Liver (tissue), 9 donors: Measurements from ENCODE around the gene CD300LD. TPM values are rescaled to one million over a fixed set of nuclear protein-coding genes. Genes with fewer than 3 reads are reported as not detected.

ENCODE experiments used
- DNase-seq: peaks from one replicate; pipeline ENCODE4 v3.0.0-alpha.2; 2017; ENCODE audit warnings: low spot score
- H3K27ac ChIP-seq, 2 donors: one replicate each; pipeline ENCODE4 v1.7.0; 2013; ENCODE audit warnings: inconsistent platforms in 2 of 2, low read length in 2 of 2, control low read depth in 1 of 2, low read depth in 1 of 2, mild to moderate bottlenecking in 1 of 2
- H3K27me3 ChIP-seq, 4 donors: one replicate each; pipeline versions ENCODE4 v1.6.1 to v1.7.0; 2013; ENCODE audit warnings: low read length in 3 of 4, inconsistent platforms in 1 of 4, mild to moderate bottlenecking in 1 of 4, moderate library complexity in 1 of 4; ENCODE audit not compliant: control insufficient read depth in 4 of 4, insufficient read depth in 4 of 4
- H3K36me3 ChIP-seq, 4 donors: one replicate each; pipeline versions ENCODE4 v1.6.1 to v1.7.0; 2013; ENCODE audit warnings: low read length in 3 of 4, mild to moderate bottlenecking in 3 of 4, low read depth in 1 of 4, moderate library complexity in 1 of 4; ENCODE audit not compliant: control insufficient read depth in 4 of 4, insufficient read depth in 3 of 4
- H3K4me1 ChIP-seq, 4 donors: one replicate each; pipeline versions ENCODE4 v1.6.1 to v1.7.0; 2013; ENCODE audit warnings: low read length in 3 of 4, mild to moderate bottlenecking in 3 of 4, moderate library complexity in 1 of 4; ENCODE audit not compliant: control insufficient read depth in 4 of 4, insufficient read depth in 4 of 4
- H3K4me3 ChIP-seq, 3 donors: one replicate each; pipeline versions ENCODE4 v1.6.1 to v1.7.0; 2013; ENCODE audit warnings: low read length in 3 of 3, control low read depth in 1 of 3, low read depth in 1 of 3, mild to moderate bottlenecking in 1 of 3
- H3K9ac ChIP-seq, 2 donors: one replicate each; pipeline ENCODE4 v1.7.0; 2013; ENCODE audit warnings: low read length in 2 of 2, mild to moderate bottlenecking in 2 of 2, moderate library complexity in 2 of 2, control low read depth in 1 of 2, low read depth in 1 of 2
- H3K9me3 ChIP-seq, 4 donors: one replicate each; pipeline versions ENCODE4 v1.6.1 to v1.7.0; 2013; ENCODE audit warnings: low read length in 3 of 4; ENCODE audit not compliant: control insufficient read depth in 4 of 4
- ATF3 ChIP-seq: IDR thresholded peaks from 2 replicates; pipeline ENCODE4 v1.6.1; 2016; ENCODE audit warnings: antibody characterized with exemption
- EGR1 ChIP-seq, 2 donors: IDR thresholded peaks; 2 replicates each; pipeline ENCODE4 v1.6.1; 2016 to 2018; ENCODE audit warnings: antibody characterized with exemption in 2 of 2, low read depth in 2 of 2
- GABPA ChIP-seq, 2 donors: IDR thresholded peaks in 1 of 2; conservative IDR thresholded peaks in 1 of 2; 2 replicates each; pipeline ENCODE4 v1.6.1; 2016; ENCODE audit warnings: antibody characterized with exemption in 2 of 2, mild to moderate bottlenecking in 1 of 2, moderate library complexity in 1 of 2
- HNF4G ChIP-seq: IDR thresholded peaks from 2 replicates; pipeline ENCODE4 v1.6.1; 2016; ENCODE audit warnings: antibody characterized with exemption
- NR2F2 ChIP-seq: IDR thresholded peaks from 2 replicates; pipeline ENCODE4 v1.6.1; 2016; ENCODE audit warnings: antibody characterized with exemption
- REST ChIP-seq: IDR thresholded peaks from 2 replicates; pipeline ENCODE4 v1.6.1; 2016; ENCODE audit warnings: antibody characterized with exemption, mild to moderate bottlenecking
- RXRA ChIP-seq, 2 donors: IDR thresholded peaks; 2 replicates each; pipeline ENCODE4 v1.6.1; 2017 to 2018; ENCODE audit warnings: antibody characterized with exemption in 2 of 2, mild to moderate bottlenecking in 1 of 2
- SP1 ChIP-seq: IDR thresholded peaks from 2 replicates; pipeline ENCODE4 v1.6.1; 2018; ENCODE audit warnings: antibody characterized with exemption, mild to moderate bottlenecking
- TAF1 ChIP-seq: conservative IDR thresholded peaks from 2 replicates; pipeline ENCODE4 v1.6.1; 2016; ENCODE audit warnings: antibody characterized with exemption, mild to moderate bottlenecking
- WGBS: extraction: QIAGEN DNeasy Blood & Tissue Kit; methylation state at CpG from one replicate; pipeline ENCODE4 v1.1.7; 2013; 5-methylcytosine and 5-hydroxymethylcytosine counted together
- polyA plus RNA-seq, 2 donors: library from polyadenylated mRNA; stranded (reverse) in 1 of 2; unstranded in 1 of 2; fragments of 200-250 nt in 1 of 2; fragments of >200 nt in 1 of 2; fragmentation: Nextera tagmentation in 1 of 2; extraction: Ambion mirVana in 1 of 2; gene quantifications; one replicate each; pipeline versions ENCODE4 v1.2.1 to v1.2.3, GENCODE V29; 2013 to 2015
- total RNA-seq, 2 donors: library from RNA; depleted of rRNA; stranded (reverse); fragments of >200 nt; gene quantifications; one replicate each; pipeline ENCODE4 v1.2.3, GENCODE V29; 2014
- donor health status: healthy.
- donor health status: healthy.
- donor health status: healthy.
- donor health status: healthy.
- donor health status: healthy.

CD300LD gene
- total and polyA plus RNA-seq, 4 donors: 0.08 TPM; not detected in 3

- no peak for TF ChIP-seq RXRA (IDR thresholded peaks at IDR 0.05)
- TF ChIP-seq SP1: no peak
- TF ChIP-seq NR2F2: no peak
These were observed 42.7 kb downstream of the CD300LD start for GRCh38 chr17:74549343-74549742.

GRCh38 chr17:74547736-74548135 is 44.3 kb downstream of the CD300LD start:
- no peaks in the 10 kb centered on the region for H3K9me3 ChIP-seq
- no peak for DNase-seq
- peaks cover 0 to 4% (median 0%) of the 10 kb centered on the region in 4 donors for H3K4me1 ChIP-seq
- WGBS: 81% methylated on average over 3 of the region's 3 CpGs
- TF ChIP-seq HNF4G (no peak), REST (no peak), GABPA (IDR thresholded peaks at IDR 0.05 in 1 of 2, conservative IDR thresholded peaks at IDR 0.05 in 1 of 2) (no peak), TAF1 (no peak)
- no peaks in the 10 kb centered on the region for H3K36me3 ChIP-seq
- H3K27me3 ChIP-seq: no peaks in the 10 kb centered on the region
- H3K4me3 ChIP-seq: no peak overlapping the region
- H3K27ac ChIP-seq: no peak overlapping the region
- H3K9ac ChIP-seq: no peak overlapping the region

More at GRCh38 chr17:74549343-74549742, 42.7 kb downstream of the CD300LD start:
- H3K9me3 ChIP-seq: no peaks in the 10 kb centered on the region
- H3K4me1 ChIP-seq: peaks cover 0 to 4% (median 0%) of the 10 kb centered on the region in 4 donors
- no peak overlapping the region for H3K9ac ChIP-seq
- H3K36me3 ChIP-seq: no peaks in the 10 kb centered on the region
- 74% methylated on average over 7 of the region's 7 CpGs for WGBS
- no peak overlapping the region for H3K27ac ChIP-seq
- no peaks in the 10 kb centered on the region for H3K27me3 ChIP-seq
- DNase-seq: no peak
- H3K4me3 ChIP-seq: no peak overlapping the region

- DNase-seq: no peak
- 92% methylated on average over 7 of the region's 7 CpGs for WGBS
- peaks cover 0 to 4% (median 0%) of the 10 kb centered on the region in 4 donors for H3K4me1 ChIP-seq
- no peaks in the 10 kb centered on the region for H3K9me3 ChIP-seq
- H3K27me3 ChIP-seq: no peaks in the 10 kb centered on the region
- TF ChIP-seq ATF3 (no peak), EGR1 (IDR thresholded peaks at IDR 0.05; ENCODE audit: low read depth in 2 of 2) (no peak), GABPA (IDR thresholded peaks at IDR 0.05 in 1 of 2, conservative IDR thresholded peaks at IDR 0.05 in 1 of 2) (no peak), HNF4G (no peak)
- no peaks in the 10 kb centered on the region for H3K36me3 ChIP-seq
- H3K4me3 ChIP-seq: no peak overlapping the region
- H3K27ac ChIP-seq: no peak overlapping the region
- no peak overlapping the region for H3K9ac ChIP-seq
These were observed 44.8 kb downstream of the CD300LD start for GRCh38 chr17:74547264-74547663.

- DNase-seq: no peak
- Histone ChIP-seq H3K27ac (no peak overlapping the region), H3K27me3 (no peaks in the 10 kb centered on the region), H3K36me3 (no peaks in the 10 kb centered on the region), H3K9ac (no peak overlapping the region), H3K4me3 (no peak overlapping the region), H3K4me1 (peaks cover 0 to 4% (median 0%) of the 10 kb centered on the region in 4 donors), H3K9me3 (no peaks in the 10 kb centered on the region)
- no peak for TF ChIP-seq REST
- 88% methylated on average over 7 of the region's 7 CpGs for WGBS
These were observed 45.5 kb downstream of the CD300LD start for GRCh38 chr17:74546586-74546985.
